ENCODE data around the gene FNDC3A.
A peak's percentile ranks its signal among the peaks of the same experiment; 100 is the strongest.

The FNDC3A gene

GRCh38 chr13:48975856-48976575 lies at the start of gene FNDC3A:
FNDC3A (plus strand) TSS chr13:48975912; CDS start chr13:49006191, 30,279 bp downstream.
- FAIRE-seq (no peak), DNase-seq (ENCODE audit: low spot score) (peak; percentile 80)

GRCh38 chr13:48928757-48929430 lies 46.8 kb upstream of the FNDC3A start:
- no peak for FAIRE-seq
- no peak for DNase-seq (ENCODE audit: low spot score)

GRCh38 chr13:48930918-48931317 lies 44.8 kb upstream of the FNDC3A start:
- DNase-seq (ENCODE audit: low spot score) (no peak), FAIRE-seq (no peak)

GRCh38 chr13:48938308-48938943 lies 37.3 kb upstream of the FNDC3A start:
- FAIRE-seq = no peak
- DNase-seq (ENCODE audit: low spot score) = no peak

- DNase-seq (ENCODE audit: low spot score) (no peak), FAIRE-seq (no peak)
These were observed 36.0 kb upstream of the FNDC3A start for GRCh38 chr13:48939728-48940127.

- peak; percentile 4 for DNase-seq (ENCODE audit: low spot score)
- no peak for FAIRE-seq
These were observed 33.6 kb upstream of the FNDC3A start for GRCh38 chr13:48942131-48942530.

GRCh38 chr13:48944221-48944620 lies 31.5 kb upstream of the FNDC3A start:
- no peak for DNase-seq (ENCODE audit: low spot score)
- no peak for FAIRE-seq

GRCh38 chr13:48945626-48946025 lies 30.1 kb upstream of the FNDC3A start:
- FAIRE-seq (no peak), DNase-seq (ENCODE audit: low spot score) (no peak)

- FAIRE-seq (no peak), DNase-seq (ENCODE audit: low spot score) (no peak)
These were observed 29.5 kb upstream of the FNDC3A start for GRCh38 chr13:48946163-48946562.

GRCh38 chr13:48949566-48950500 lies 25.9 kb upstream of the FNDC3A start:
- no peak for FAIRE-seq
- DNase-seq (ENCODE audit: low spot score) = no peak

GRCh38 chr13:48950501-48950875 lies 25.2 kb upstream of the FNDC3A start:
- DNase-seq (ENCODE audit: low spot score) (peak; percentile 28), FAIRE-seq (no peak)

- DNase-seq (ENCODE audit: low spot score) (peak; percentile 29), FAIRE-seq (no peak)
These were observed 21.6 kb upstream of the FNDC3A start for GRCh38 chr13:48954081-48954480.

GRCh38 chr13:48955536-48955935 lies 20.2 kb upstream of the FNDC3A start:
- no peak for DNase-seq (ENCODE audit: low spot score)
- no peak for FAIRE-seq

GRCh38 chr13:48961379-48961778 lies 14.3 kb upstream of the FNDC3A start:
- DNase-seq (ENCODE audit: low spot score) = no peak
- no peak for FAIRE-seq

- DNase-seq (ENCODE audit: low spot score) = no peak
- FAIRE-seq = no peak
These were observed 13.4 kb upstream of the FNDC3A start for GRCh38 chr13:48962281-48962680.

GRCh38 chr13:48965736-48966135 lies 10.0 kb upstream of the FNDC3A start:
- FAIRE-seq (no peak), DNase-seq (ENCODE audit: low spot score) (no peak)

GRCh38 chr13:48969685-48970084 lies 6.0 kb upstream of the FNDC3A start:
- DNase-seq (ENCODE audit: low spot score) = no peak

GRCh38 chr13:48973845-48974431 lies 1.8 kb upstream of the FNDC3A start:
- no peak for DNase-seq (ENCODE audit: low spot score)

More at GRCh38 chr13:48969685-48970084, 6.0 kb upstream of the FNDC3A start:
- no peak for FAIRE-seq

GRCh38 chr13:48975101-48975855 lies 434 bp upstream of the FNDC3A start:
- no peak for FAIRE-seq
- peak; percentile 6 for DNase-seq (ENCODE audit: low spot score)

More at GRCh38 chr13:48973845-48974431, 1.8 kb upstream of the FNDC3A start:
- no peak for FAIRE-seq
